AG08395 (cell line): ENCODE measurements around the gene OMG.
"Not testable (repeated sequence)": the region's sequence is repeated elsewhere in the genome, so short reads cannot be mapped to it uniquely, and the experiment has no call there.

Experiments used
- DNase-seq: peaks from one replicate; pipeline ENCODE4 v3.0.0; 2012; ENCODE audit warnings: mixed read lengths, low spot score

Gene OMG

DNA sequence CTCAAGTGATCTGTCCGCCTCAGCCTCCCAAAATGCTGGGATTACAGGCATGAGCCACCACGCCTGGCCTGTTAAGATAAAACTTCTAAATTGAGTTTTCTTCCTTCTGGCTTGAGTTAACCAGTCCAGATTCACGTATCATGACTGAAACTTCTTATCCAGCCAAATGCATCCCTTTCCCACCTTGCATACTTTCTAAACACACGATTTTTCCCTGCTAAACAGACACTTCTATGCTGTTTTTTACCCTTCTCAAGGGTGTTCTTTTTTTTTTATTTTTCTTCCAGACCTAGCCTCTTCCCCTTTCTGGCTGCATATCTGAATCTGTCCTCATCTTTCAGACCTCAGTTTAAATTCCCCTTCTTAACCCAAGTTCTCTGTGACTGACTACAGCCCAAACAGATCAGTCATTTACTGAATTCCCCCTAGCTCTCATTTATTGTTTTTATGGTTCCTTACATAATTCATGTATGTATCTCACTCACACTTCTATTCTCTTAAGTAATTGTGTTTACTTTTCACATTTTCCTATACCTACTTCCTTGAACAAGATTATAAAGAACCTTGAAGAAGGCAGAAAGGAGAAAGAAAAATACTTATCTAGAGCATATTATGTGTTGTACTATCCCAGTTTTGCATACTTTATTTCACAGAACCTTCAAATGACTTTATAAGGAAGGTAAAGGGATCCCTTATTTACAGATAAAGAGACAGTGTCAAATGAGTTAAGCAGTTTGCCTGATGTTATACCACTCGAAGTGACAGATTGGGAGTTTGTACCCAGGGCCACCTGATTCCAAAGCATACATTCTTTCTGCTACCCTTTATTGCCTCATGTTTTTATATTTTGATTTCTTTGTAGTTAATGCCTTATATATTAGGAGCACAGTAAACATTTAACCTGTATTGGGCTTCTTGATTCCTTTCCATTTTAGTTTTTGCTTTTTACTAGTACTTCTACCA lies 11.6 kb upstream of the OMG start:
- no peak for DNase-seq

- no peak for DNase-seq
Observed at GRCh38 chr17:31307640-31308039, 10.6 kb upstream of the OMG start.

GRCh38 chr17:31299624-31300023 lies 2.6 kb upstream of the OMG start:
- DNase-seq: no peak

DNA sequence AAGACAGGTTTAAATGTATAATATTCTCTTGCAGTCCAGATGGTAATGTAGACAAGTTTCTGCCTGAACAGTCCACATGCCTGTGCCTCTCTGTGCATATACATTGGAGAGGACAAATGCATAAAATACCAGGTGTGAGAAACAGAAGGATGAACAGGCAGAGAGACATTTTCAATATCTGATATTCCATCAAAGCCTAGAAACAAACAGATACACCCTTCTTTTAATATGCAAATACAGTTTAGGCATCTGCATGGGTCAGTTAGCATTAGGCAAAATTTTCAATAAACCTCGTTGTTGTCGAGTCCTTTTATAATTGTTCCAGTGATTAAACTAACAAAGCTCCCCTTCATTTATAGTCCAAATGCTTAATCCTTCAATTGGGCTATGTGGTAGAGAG lies 897 bp downstream of the OMG start:
- no peak for DNase-seq

- DNase-seq: no peak
Observed at GRCh38 chr17:31295489-31295871, 1.6 kb downstream of the OMG start.

GRCh38 chr17:31294820-31295488 lies 2.1 kb downstream of the OMG start:
- no peak for DNase-seq

GRCh38 chr17:31294231-31294630 lies 2.8 kb downstream of the OMG start:
- DNase-seq: no peak

- no peak for DNase-seq
Observed at GRCh38 chr17:31293581-31293980, 3.5 kb downstream of the OMG start.

- no peak for DNase-seq
Observed at GRCh38 chr17:31291820-31292219, 5.2 kb downstream of the OMG start.

GRCh38 chr17:31289790-31290189 lies 7.2 kb downstream of the OMG start:
- no peak for DNase-seq

- DNase-seq: not testable (repeated sequence)
Observed at GRCh38 chr17:31287932-31288331, 9.1 kb downstream of the OMG start.

DNA sequence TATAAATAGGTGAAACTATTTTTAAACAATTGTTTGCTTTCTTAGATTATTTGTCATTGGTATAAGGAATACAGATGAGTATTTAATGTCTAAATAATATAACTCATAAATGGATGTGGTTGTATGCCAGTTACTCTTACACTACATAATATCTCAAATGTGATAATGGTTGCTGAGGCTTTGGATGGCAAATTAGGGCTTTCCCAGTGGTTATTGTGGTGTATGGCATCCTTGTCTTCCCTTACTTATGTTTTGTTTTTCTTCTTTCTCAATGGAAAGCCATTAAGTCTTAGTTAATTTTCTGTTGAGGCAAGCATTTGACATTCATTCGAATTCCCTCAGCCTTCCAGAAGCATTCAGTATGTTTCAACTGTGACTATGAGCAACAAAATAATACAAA lies 10.5 kb downstream of the OMG start:
- DNase-seq: no peak

DNA sequence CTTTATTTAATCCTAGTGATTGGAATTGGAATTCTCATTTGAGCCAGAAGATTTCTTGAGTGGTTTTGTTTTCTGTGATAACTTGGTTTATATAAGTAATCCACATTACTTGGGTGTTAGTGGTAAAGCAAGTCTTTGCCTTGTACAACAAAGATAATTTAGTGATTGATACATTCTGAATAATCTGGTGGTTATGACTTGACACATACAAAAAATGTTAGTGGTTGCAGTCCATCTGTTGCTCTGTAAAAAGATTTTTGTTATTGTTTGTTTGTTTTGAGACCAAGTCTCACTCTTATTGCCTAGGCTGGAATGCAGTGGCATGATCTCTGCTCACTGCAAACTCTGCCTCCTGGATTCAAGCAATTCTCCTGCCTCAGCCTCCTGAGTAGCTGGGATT lies 13.2 kb downstream of the OMG start:
- DNase-seq: peak; percentile 18

DNA sequence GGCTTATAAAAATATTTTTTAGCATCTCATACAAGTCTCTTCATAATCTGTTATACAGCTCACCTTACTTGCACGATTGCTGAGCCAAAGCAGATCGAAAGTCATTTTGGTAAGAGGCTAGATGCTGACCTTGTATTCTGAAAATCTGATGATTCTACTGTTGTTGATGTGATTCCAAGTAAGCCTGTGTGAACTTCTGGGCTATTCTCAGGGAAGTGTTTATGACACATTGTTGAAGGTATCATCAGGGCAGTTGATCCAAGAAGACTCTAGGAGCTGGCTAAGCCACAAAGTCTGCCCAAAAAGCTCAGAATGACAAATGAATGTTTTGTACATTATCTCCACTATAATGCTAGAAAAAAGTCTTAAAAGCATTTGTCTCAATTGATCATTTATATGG lies 16.0 kb downstream of the OMG start:
- DNase-seq: peak; percentile 9

DNA sequence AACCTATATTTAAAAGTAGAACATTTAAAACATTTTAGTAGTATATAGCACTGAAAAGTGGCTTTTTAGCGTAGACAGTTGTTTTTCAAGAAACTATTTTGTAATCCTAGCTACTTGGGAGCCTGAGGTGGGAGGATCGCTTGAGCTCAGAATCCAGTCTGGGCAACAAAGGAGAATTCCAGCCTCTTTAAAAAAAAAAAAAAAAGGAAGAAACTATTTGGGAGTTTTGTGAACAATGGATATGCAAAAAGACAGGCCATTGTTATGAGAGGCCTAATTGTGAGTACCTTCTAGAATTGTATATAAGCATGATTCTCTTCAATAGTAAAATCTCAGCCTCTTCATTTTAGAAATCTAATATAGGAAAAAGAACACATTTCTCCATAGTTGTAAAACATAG lies 17.6 kb downstream of the OMG start:
- DNase-seq: no peak

GRCh38 chr17:31275116-31275515 lies 21.9 kb downstream of the OMG start:
- no peak for DNase-seq

GRCh38 chr17:31274252-31274651 lies 22.8 kb downstream of the OMG start:
- peak; percentile 40 for DNase-seq

- no peak for DNase-seq
Observed at GRCh38 chr17:31273516-31273915, 23.5 kb downstream of the OMG start.

DNA sequence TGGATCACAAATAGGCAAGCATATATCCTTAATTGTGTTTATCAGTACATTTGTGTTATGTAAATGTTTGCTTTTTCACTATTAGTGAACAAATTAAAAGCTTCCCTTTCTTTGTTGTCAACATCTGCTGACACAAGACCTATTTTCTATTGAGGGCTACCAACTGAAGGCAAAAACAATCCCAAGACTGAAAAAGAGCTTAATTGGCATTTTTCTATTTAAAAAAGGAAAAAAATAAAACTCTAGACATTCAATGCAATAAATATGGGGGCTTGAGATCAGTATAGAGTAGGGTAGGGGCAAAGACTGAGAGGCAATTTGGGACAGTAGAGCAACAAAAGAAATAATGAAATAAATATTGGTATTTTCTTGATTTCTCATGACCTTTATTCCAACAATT lies 24.2 kb downstream of the OMG start:
- no peak for DNase-seq

GRCh38 chr17:31272236-31272635 lies 24.8 kb downstream of the OMG start:
- DNase-seq: no peak

GRCh38 chr17:31269578-31269983 lies 27.5 kb downstream of the OMG start:
- peak; percentile 92 for DNase-seq

DNA sequence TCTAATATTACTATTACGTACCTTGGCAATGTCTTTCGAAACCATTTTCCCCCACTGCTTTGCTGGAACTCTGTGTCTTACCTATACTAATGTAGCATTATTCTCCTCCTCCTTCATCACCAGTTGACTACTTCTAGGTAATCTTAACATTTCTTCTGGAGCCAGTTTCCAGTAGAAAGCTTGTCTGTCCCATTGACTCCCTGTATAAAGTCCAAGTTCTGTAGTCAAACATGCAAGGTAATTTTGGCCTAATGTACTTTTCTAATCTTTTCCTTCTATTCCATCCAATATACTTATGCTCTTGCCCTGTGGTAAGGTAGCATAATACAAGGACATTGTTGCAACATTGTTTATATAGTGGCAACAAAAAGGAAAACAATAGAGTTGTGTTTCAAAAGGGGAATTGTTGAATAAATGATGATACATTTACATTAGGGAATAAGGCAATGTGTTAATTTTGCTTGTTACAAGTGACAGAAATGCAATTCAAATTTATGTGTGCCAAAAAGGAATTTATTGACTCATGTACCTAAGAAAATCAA lies 27.9 kb downstream of the OMG start:
- no peak for DNase-seq

DNA sequence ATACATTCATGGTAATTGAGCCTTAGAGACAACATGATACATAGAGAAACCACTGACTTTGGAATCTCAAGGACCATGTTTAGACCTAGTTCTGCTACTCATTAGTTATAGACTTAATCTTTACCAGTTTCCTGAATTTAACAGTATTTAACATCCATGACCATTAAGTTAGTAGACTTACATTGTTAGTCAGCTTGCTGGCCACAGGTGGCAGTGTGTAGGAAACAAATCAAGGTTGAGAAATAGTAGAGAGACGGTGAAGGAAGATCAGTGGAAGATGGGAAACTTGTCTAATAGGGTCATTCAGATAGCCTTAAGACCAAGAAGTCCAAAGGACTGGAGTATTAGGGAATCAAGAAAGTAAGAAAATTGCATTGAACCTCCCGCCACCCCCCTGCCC lies 31.0 kb downstream of the OMG start:
- DNase-seq: no peak
